Activated B cell treated with CpG ODN at 0.5 μM for 24 hours (primary cell): ENCODE results near the gene ABCA13. TPM values are rescaled to one million over a fixed set of nuclear protein-coding genes. Genes with fewer than 3 reads are reported as not detected.

ENCODE experiments used
- ATAC-seq: fragments of 200-7000 bp; cut with Tn5 transposase; one replicate; pipeline ENCODE4 v1.10.0; 2021; ENCODE audit warnings: low read depth, mild to moderate bottlenecking, moderate library complexity
- CTCF ChIA-PET: fragments of 350-600 bp; sonication (Branson Sonifier 250); formaldehyde crosslinking; loops from one replicate; lab custom pipeline; 2021; ENCODE audit warnings: antibody characterized with exemption; lab: Charles Lee
- POLR2A ChIA-PET: fragments of 350-600 bp; sonication (Branson Sonifier 250); formaldehyde crosslinking; loops from one replicate; lab custom pipeline; 2021; ENCODE audit warnings: antibody characterized with exemption; lab: Charles Lee
- DNase-seq: peaks from one replicate; pipeline ENCODE4 v3.0.0; 2022
- H3K27ac Mint-ChIP-seq: one replicate; pipeline ENCODE4 v1.8.0; 2020; ENCODE audit warnings: mixed read lengths
- H3K27me3 Mint-ChIP-seq: one replicate; pipeline ENCODE4 v1.8.0; 2021; ENCODE audit warnings: mixed read lengths
- H3K36me3 Mint-ChIP-seq: one replicate; pipeline ENCODE4 v1.8.0; 2021; ENCODE audit warnings: low read depth, mixed read lengths
- H3K4me1 Mint-ChIP-seq: one replicate; pipeline ENCODE4 v1.8.0; 2021; ENCODE audit warnings: mixed read lengths
- H3K4me3 Mint-ChIP-seq: one replicate; pipeline ENCODE4 v1.8.0; 2020; ENCODE audit warnings: mild to moderate bottlenecking, mixed read lengths
- H3K9me3 Mint-ChIP-seq: one replicate; pipeline ENCODE4 v1.8.0; 2020; ENCODE audit warnings: mixed read lengths
- CTCF ChIP-seq: fragments of 200-600 bp; IDR thresholded peaks from one replicate; pipeline ENCODE4 v1.8.0; 2022; ENCODE audit warnings: antibody characterized with exemption, mild to moderate bottlenecking
- intact Hi-C: fragments of 100-400 bp; cut with micrococcal nuclease; formaldehyde crosslinking; loops from one replicate; pipeline ENCODE4 v1.15.1; 2024
- total RNA-seq: library from RNA; stranded (reverse); gene quantifications from 2 replicates; pipeline ENCODE4 v1.2.3, GENCODE V29; 2022

The ABCA13 gene
- total RNA-seq, 1 donor from 2014 or later = not detected

- ChIA-PET CTCF (no interaction called here), POLR2A (no interaction called here)
- TF ChIP-seq CTCF = no peak
- Mint-ChIP-seq H3K36me3 (no peaks in the 10 kb centered on the region), H3K4me1 (no peaks in the 10 kb centered on the region), H3K27me3 (peaks cover 2% of the 10 kb centered on the region), H3K9me3 (no peaks in the 10 kb centered on the region), H3K4me3 (no peak overlapping the region), H3K27ac (no peak overlapping the region)
- ATAC-seq (no peak), DNase-seq (no peak)
- intact Hi-C loops = no loop called here
These were observed 42.0 kb downstream of the ABCA13 start for GRCh38 chr7:48213226-48213625.

- Mint-ChIP-seq H3K4me1 (no peaks in the 10 kb centered on the region), H3K4me3 (no peak overlapping the region), H3K9me3 (no peaks in the 10 kb centered on the region), H3K27ac (no peak overlapping the region), H3K36me3 (no peaks in the 10 kb centered on the region), H3K27me3 (peaks cover 1% of the 10 kb centered on the region)
- TF ChIP-seq CTCF = no peak
- intact Hi-C loops = no loop called here
- ChIA-PET POLR2A (no interaction called here), CTCF (no interaction called here)
- ATAC-seq = no peak
- no peak for DNase-seq
These were observed 46.0 kb downstream of the ABCA13 start for GRCh38 chr7:48217266-48217665.

GRCh38 chr7:48217753-48218152 lies 46.5 kb downstream of the ABCA13 start:
- Mint-ChIP-seq H3K9me3 (no peaks in the 10 kb centered on the region), H3K27me3 (peaks cover 1% of the 10 kb centered on the region), H3K27ac (no peak overlapping the region), H3K36me3 (no peaks in the 10 kb centered on the region), H3K4me1 (no peaks in the 10 kb centered on the region), H3K4me3 (no peak overlapping the region)
- no peak for DNase-seq
- no peak for ATAC-seq
- intact Hi-C loops = no loop called here
- no peak for TF ChIP-seq CTCF
- POLR2A ChIA-PET = no interaction called here
- CTCF ChIA-PET = no interaction called here

DNA sequence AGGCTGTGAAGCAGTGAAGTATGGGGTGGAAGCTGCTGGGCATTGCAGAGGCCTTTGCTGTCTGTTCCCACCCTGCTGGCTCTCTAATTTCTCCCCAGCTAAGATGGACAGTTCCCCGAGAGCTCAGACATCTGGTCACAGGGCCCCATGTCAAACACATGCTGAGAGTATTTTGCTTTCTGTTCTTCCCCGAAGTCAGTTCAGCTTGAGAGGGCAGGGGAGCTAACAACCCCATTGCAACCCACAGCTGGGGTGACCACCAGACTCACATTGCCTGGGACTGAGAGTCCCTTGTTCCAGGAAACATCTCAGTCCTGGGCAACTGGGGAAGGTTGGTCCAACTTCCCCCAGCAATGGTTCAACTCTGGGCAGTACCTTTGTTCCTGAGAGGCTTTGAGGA lies 52.8 kb downstream of the ABCA13 start:
- no peak for ATAC-seq
- peaks cover 1% of the 10 kb centered on the region for H3K27me3 Mint-ChIP-seq
- H3K27ac Mint-ChIP-seq = no peak overlapping the region
- POLR2A ChIA-PET = no interaction called here
- H3K36me3 Mint-ChIP-seq = no peaks in the 10 kb centered on the region
- no peak overlapping the region for H3K4me3 Mint-ChIP-seq
- intact Hi-C loops = no loop called here
- no peaks in the 10 kb centered on the region for H3K4me1 Mint-ChIP-seq
- DNase-seq = no peak
- CTCF ChIA-PET = no interaction called here
- TF ChIP-seq CTCF = no peak
- H3K9me3 Mint-ChIP-seq = no peaks in the 10 kb centered on the region

DNA sequence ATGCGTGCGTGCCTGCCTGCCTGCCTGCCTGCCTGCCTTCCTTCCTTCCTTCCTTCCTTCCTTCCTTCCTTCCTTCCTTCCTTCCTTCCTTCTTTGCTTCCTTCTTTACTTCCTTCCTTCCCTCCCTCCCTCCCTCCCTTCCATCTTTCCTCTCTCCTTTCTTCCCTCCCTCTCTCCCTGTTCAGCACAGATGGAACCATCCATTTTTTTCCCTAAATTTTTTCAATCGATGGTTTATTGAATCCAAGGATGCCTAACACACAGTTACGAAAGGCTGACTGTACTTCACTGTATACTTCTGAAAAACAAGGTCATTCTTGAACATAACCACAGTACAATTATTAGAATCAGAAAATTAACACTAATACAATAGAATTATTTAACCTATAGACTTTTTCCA lies 53.8 kb downstream of the ABCA13 start:
- TF ChIP-seq CTCF = no peak
- H3K36me3 Mint-ChIP-seq = no peaks in the 10 kb centered on the region
- H3K9me3 Mint-ChIP-seq = no peaks in the 10 kb centered on the region
- H3K27ac Mint-ChIP-seq = no peak overlapping the region
- ATAC-seq (no peak), DNase-seq (no peak)
- H3K4me1 Mint-ChIP-seq = no peaks in the 10 kb centered on the region
- no peaks in the 10 kb centered on the region for H3K27me3 Mint-ChIP-seq
- intact Hi-C loops = no loop called here
- H3K4me3 Mint-ChIP-seq = no peak overlapping the region
- ChIA-PET POLR2A (no interaction called here), CTCF (no interaction called here)
